22Rv1 (cell line): ENCODE data around the gene GIPC3.

Experiments
- ZFX ChIP-seq: fragments of 450-650 bp; IDR thresholded peaks from 2 replicates; pipeline ENCODE4 v1.6.1; 2017; ENCODE audit warnings: antibody characterized with exemption, borderline replicate concordance
- TF ChIP-seq, protein P1 (sequence below): fragments of 450-650 bp; IDR thresholded peaks from 2 replicates; pipeline ENCODE4 v1.5.1; 2017; ENCODE audit warnings: mild to moderate bottlenecking

DNA sequence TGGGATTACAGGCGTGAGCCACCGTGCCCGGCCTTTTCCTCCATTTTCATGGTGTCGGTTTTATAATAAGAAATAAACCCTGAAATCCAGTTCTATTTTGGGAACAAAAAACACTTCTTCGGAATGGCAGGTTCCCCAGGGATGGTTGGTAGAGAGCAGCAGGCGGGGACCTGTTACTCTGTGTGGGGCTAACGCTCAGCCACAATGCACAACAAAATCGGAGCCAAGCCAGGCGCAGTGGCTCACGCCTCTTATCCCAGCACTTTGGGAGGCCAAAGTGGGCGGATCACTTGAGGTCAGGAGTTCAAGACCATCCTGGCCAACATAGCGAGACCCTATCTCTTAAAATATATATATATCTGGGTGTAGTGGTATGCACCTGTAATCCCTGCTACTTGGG is 15.7 kb downstream of the GIPC3 start:
- TF ChIP-seq, protein P1, sequence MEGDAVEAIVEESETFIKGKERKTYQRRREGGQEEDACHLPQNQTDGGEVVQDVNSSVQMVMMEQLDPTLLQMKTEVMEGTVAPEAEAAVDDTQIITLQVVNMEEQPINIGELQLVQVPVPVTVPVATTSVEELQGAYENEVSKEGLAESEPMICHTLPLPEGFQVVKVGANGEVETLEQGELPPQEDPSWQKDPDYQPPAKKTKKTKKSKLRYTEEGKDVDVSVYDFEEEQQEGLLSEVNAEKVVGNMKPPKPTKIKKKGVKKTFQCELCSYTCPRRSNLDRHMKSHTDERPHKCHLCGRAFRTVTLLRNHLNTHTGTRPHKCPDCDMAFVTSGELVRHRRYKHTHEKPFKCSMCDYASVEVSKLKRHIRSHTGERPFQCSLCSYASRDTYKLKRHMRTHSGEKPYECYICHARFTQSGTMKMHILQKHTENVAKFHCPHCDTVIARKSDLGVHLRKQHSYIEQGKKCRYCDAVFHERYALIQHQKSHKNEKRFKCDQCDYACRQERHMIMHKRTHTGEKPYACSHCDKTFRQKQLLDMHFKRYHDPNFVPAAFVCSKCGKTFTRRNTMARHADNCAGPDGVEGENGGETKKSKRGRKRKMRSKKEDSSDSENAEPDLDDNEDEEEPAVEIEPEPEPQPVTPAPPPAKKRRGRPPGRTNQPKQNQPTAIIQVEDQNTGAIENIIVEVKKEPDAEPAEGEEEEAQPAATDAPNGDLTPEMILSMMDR, result no peak
- TF ChIP-seq ZFX, result no peak
